MCF 10A (cell line): ENCODE data around the gene IL22RA1. TPM values are rescaled to one million over a fixed set of nuclear protein-coding genes. Genes with fewer than 3 reads are reported as not detected.

Experiments
- BruUV-seq: library from RNA; stranded (reverse); fragments of 400-500 nt; replicated peaks from 2 replicates; lab custom pipeline; 2021; lab: Mats Ljungman, UMichigan
- CTCF ChIA-PET: fragments of 300-600 bp; sonication (Branson Sonifier 250); formaldehyde crosslinking; extraction: SDS; loops from one replicate; lab custom pipeline; 2021; ENCODE audit warnings: antibody characterized with exemption, inconsistent platforms; lab: Yijun Ruan, JAX
- POLR2A ChIA-PET: fragments of 300-600, 350-650 bp; sonication (Branson Sonifier 250); formaldehyde crosslinking; extraction: SDS; loops from one replicate; lab custom pipeline; 2020; ENCODE audit warnings: antibody characterized with exemption, inconsistent platforms; lab: Yijun Ruan, JAX
- DNase-seq: peaks from one replicate; pipeline ENCODE4 v3.0.0-alpha.2; 2018; ENCODE audit not compliant: unreplicated experiment
- H3K27ac Mint-ChIP-seq: one replicate; pipeline ENCODE4 v1.8.0; 2022; ENCODE audit warnings: mild to moderate bottlenecking, low read depth, mixed read lengths; ENCODE audit not compliant: unreplicated experiment
- H3K27me3 Mint-ChIP-seq: one replicate; pipeline ENCODE4 v1.8.0; 2022; ENCODE audit warnings: mixed read lengths; ENCODE audit not compliant: insufficient read depth, unreplicated experiment
- H3K36me3 Mint-ChIP-seq: one replicate; pipeline ENCODE4 v1.8.0; 2022; ENCODE audit warnings: mild to moderate bottlenecking, moderate library complexity, mixed read lengths; ENCODE audit not compliant: insufficient read depth, unreplicated experiment
- H3K4me1 Mint-ChIP-seq: one replicate; pipeline ENCODE4 v1.8.0; 2022; ENCODE audit warnings: mixed read lengths; ENCODE audit not compliant: insufficient read depth, unreplicated experiment
- H3K4me3 Mint-ChIP-seq: one replicate; pipeline ENCODE4 v1.8.0; 2022; ENCODE audit warnings: mild to moderate bottlenecking, moderate library complexity, mixed read lengths; ENCODE audit not compliant: unreplicated experiment
- H3K9me3 Mint-ChIP-seq: one replicate; pipeline ENCODE4 v1.8.0; 2022; ENCODE audit warnings: mixed read lengths; ENCODE audit not compliant: unreplicated experiment
- CTCF ChIP-seq: fragments of 200-600 bp; IDR thresholded peaks from one replicate; pipeline ENCODE4 v1.8.0; 2022; ENCODE audit warnings: antibody characterized with exemption, mild to moderate bottlenecking; ENCODE audit not compliant: unreplicated experiment
- intact Hi-C: fragments of 100-400 bp; cut with micrococcal nuclease; formaldehyde crosslinking; loops from 2 replicates; pipeline ENCODE4 v1.14.1; 2022
- total RNA-seq: library from RNA; stranded (reverse); gene quantifications from 2 replicates; pipeline ENCODE4 v1.2.3, GENCODE V29; 2022

The IL22RA1 gene
- total RNA-seq, 1 experiment from 2014 or later = not detected

- TF ChIP-seq CTCF = no peak
- Mint-ChIP-seq H3K4me3 (no peak overlapping the region), H3K27ac (no peak overlapping the region), H3K4me1 (peaks cover 20% of the 10 kb centered on the region), H3K36me3 (no peaks in the 10 kb centered on the region), H3K27me3 (no peaks in the 10 kb centered on the region), H3K9me3 (no peaks in the 10 kb centered on the region)
- DNase-seq = no peak
- CTCF ChIA-PET = interaction anchor here (0.6 to 5.5 kb wide), 7 partner anchors 34 to 1072 kb away, joined by 3 to 47 read pairs (median 3); no protein-coding TSS in a partner anchor
- POLR2A ChIA-PET = interaction anchor here (1.2 to 1.5 kb wide), 2 partner anchors 10 to 32 kb away, joined by 3 to 12 read pairs; partner anchors contain the start of gene IL22RA1
- BruUV-seq = no TSS peak
- intact Hi-C loops = no loop called here
Observed at GRCh38 chr1:24152631-24153494, 9.9 kb upstream of the IL22RA1 start.

- Mint-ChIP-seq H3K36me3 (no peaks in the 10 kb centered on the region), H3K9me3 (no peaks in the 10 kb centered on the region), H3K4me1 (peaks cover 20% of the 10 kb centered on the region), H3K27me3 (no peaks in the 10 kb centered on the region), H3K4me3 (peak overlapping the region; percentile 58), H3K27ac (peak overlapping the region; percentile 76)
- TF ChIP-seq CTCF = no peak
- DNase-seq = peak; percentile 92
- ChIA-PET CTCF (interaction anchor here (0.7 to 5.5 kb wide), 17 partner anchors 10 to 292 kb away, joined by 3 to 54 read pairs (median 7); no protein-coding TSS in a partner anchor), POLR2A (interaction anchor here (0.5 to 2.5 kb wide), 8 partner anchors 8 to 484 kb away, joined by 3 to 22 read pairs (median 4); partner anchors contain the start of gene IL22RA1)
- intact Hi-C loops = no loop called here
- BruUV-seq = no TSS peak
Observed at GRCh38 chr1:24151175-24151533, 8.2 kb upstream of the IL22RA1 start.

GRCh38 chr1:24150234-24151174, 7.6 kb upstream of the IL22RA1 start:
- peak; percentile 81 for TF ChIP-seq CTCF
- H3K36me3 Mint-ChIP-seq = no peaks in the 10 kb centered on the region
- ChIA-PET CTCF (interaction anchor here (0.6 to 5.5 kb wide), 34 partner anchors 8 to 680 kb away, joined by 3 to 54 read pairs (median 4); partner anchors contain the start of genes IFNLR1 and MYOM3), POLR2A (interaction anchor here (0.6 to 2.5 kb wide), 20 partner anchors 8 to 685 kb away, joined by 3 to 22 read pairs (median 4); partner anchors contain the start of gene PNRC2)
- peak overlapping the region; percentile 58 for H3K4me3 Mint-ChIP-seq
- DNase-seq = peak; percentile 90
- H3K9me3 Mint-ChIP-seq = no peaks in the 10 kb centered on the region
- BruUV-seq = no TSS peak
- intact Hi-C loops = loop anchor here (1.0 kb wide), 4 partner anchors 49 to 242 kb away; no protein-coding TSS in a partner anchor
- H3K27ac Mint-ChIP-seq = peak overlapping the region; percentile 3
- H3K4me1 Mint-ChIP-seq = peaks cover 20% of the 10 kb centered on the region
- no peaks in the 10 kb centered on the region for H3K27me3 Mint-ChIP-seq
